HFF-Myc (cell line): ENCODE results near the gene KATNIP.

Experiments used
- DNase-seq: peaks from one replicate; pipeline ENCODE4 v3.0.0-alpha.2; 2011; ENCODE audit warnings: low read depth; ENCODE audit errors: extremely low read depth
- H3K4me3 ChIP-seq: replicated peaks from 2 replicates; pipeline ENCODE4 v1.5.1; 2011; ENCODE audit warnings: low read depth, mild to moderate bottlenecking, control low read depth, low read length
- CTCF ChIP-seq: IDR thresholded peaks from 2 replicates; pipeline ENCODE4 v1.5.1; 2012; ENCODE audit warnings: mild to moderate bottlenecking, low read depth, low read length, control low read depth; ENCODE audit errors: missing control alignments

KATNIP gene

GRCh38 chr16:27597361-27597760 lies 47.4 kb downstream of the KATNIP start:
- TF ChIP-seq CTCF: no peak

GRCh38 chr16:27598220-27598619 lies 48.3 kb downstream of the KATNIP start:
- DNase-seq: peak; percentile 15
- no peak overlapping the region for H3K4me3 ChIP-seq
- no peak for TF ChIP-seq CTCF

More at GRCh38 chr16:27597361-27597760, 47.4 kb downstream of the KATNIP start:
- no peak overlapping the region for H3K4me3 ChIP-seq
- no peak for DNase-seq

GRCh38 chr16:27598931-27599565 lies 49.1 kb downstream of the KATNIP start:
- no peak overlapping the region for H3K4me3 ChIP-seq
- TF ChIP-seq CTCF: no peak
- no peak for DNase-seq

- TF ChIP-seq CTCF: no peak
- no peak for DNase-seq
- no peak overlapping the region for H3K4me3 ChIP-seq
Measured at GRCh38 chr16:27599606-27600005, 49.7 kb downstream of the KATNIP start.
